Skeletal muscle tissue (tissue), 4 donors: ENCODE data around the gene IQCE. TPM values are rescaled to one million over a fixed set of nuclear protein-coding genes. Genes with fewer than 3 reads are reported as not detected.
"Not testable (repeated sequence)": the region's sequence is repeated elsewhere in the genome, so short reads cannot be mapped to it uniquely, and the experiment has no call there.

ENCODE experiments used
- H3K27ac ChIP-seq: one replicate; pipeline ENCODE4 v1.7.0; 2013; ENCODE audit warnings: mild to moderate bottlenecking, low read depth, low read length, inconsistent platforms
- H3K27me3 ChIP-seq, 3 donors: one replicate each; pipeline ENCODE4 v1.7.0; 2013; ENCODE audit warnings: low read length in 3 of 3; ENCODE audit not compliant: control insufficient read depth in 3 of 3, insufficient read depth in 3 of 3
- H3K36me3 ChIP-seq, 3 donors: one replicate each; pipeline ENCODE4 v1.7.0; 2013; ENCODE audit warnings: low read length in 3 of 3; ENCODE audit not compliant: control insufficient read depth in 3 of 3, insufficient read depth in 3 of 3
- H3K4me1 ChIP-seq, 3 donors: one replicate each; pipeline ENCODE4 v1.7.0; 2013; ENCODE audit warnings: low read length in 3 of 3, mild to moderate bottlenecking in 3 of 3; ENCODE audit not compliant: control insufficient read depth in 3 of 3, insufficient read depth in 3 of 3
- H3K4me3 ChIP-seq, 3 donors: one replicate each; pipeline ENCODE4 v1.7.0; 2013; ENCODE audit warnings: low read length in 3 of 3
- H3K9ac ChIP-seq, 3 donors: one replicate each; pipeline ENCODE4 v1.7.0; 2013; ENCODE audit warnings: low read length in 3 of 3, mild to moderate bottlenecking in 3 of 3, moderate library complexity in 2 of 3, low read depth in 1 of 3
- H3K9me3 ChIP-seq, 3 donors: one replicate each; pipeline ENCODE4 v1.7.0; 2013; ENCODE audit warnings: low read length in 3 of 3; ENCODE audit not compliant: control insufficient read depth in 3 of 3
- total RNA-seq: library from RNA; depleted of rRNA; stranded (reverse); fragments of >200 nt; gene quantifications from one replicate; pipeline ENCODE4 v1.2.3, GENCODE V29; 2014
- donor health status: Osteomylitis.

The IQCE gene
- total RNA-seq, 1 donor from 2014 or later: 2.1 TPM

DNA sequence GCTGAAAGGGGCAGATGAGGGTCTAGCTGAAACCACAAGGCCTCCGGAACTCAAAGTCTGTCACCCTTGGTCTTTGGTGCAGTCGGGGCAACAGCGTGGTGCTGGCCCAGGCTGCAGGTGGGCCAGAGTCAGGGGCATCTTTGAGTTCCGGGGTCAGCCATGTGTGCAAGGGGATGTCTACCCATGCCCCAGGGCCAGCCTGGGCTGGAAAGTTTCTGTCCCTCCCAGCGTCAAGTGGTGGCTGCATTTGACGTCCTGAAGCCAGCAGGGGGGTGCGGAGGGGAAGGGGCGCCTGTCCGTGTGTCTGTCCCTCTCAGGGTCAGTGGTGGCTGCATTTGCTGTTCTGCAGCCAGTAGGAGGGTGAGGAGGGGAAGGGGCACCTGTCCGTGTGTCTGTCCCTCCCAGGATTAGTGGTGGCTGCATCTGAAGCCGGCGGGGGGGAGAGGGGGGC is 4.1 kb upstream of the IQCE start:
- peaks cover 3 to 5% (median 5%) of the 10 kb centered on the region in 3 donors for H3K36me3 ChIP-seq
- peak overlapping the region; percentile 88 to 90 (median 89) for H3K4me3 ChIP-seq
- peak overlapping the region; percentile 98 for H3K27ac ChIP-seq
- no peaks in the 10 kb centered on the region for H3K27me3 ChIP-seq
- H3K4me1 ChIP-seq: peaks cover 13 to 21% (median 17%) of the 10 kb centered on the region in 3 donors
- peak overlapping the region; percentile 95 to 97 (median 96) for H3K9ac ChIP-seq
- no peaks in the 10 kb centered on the region for H3K9me3 ChIP-seq

DNA sequence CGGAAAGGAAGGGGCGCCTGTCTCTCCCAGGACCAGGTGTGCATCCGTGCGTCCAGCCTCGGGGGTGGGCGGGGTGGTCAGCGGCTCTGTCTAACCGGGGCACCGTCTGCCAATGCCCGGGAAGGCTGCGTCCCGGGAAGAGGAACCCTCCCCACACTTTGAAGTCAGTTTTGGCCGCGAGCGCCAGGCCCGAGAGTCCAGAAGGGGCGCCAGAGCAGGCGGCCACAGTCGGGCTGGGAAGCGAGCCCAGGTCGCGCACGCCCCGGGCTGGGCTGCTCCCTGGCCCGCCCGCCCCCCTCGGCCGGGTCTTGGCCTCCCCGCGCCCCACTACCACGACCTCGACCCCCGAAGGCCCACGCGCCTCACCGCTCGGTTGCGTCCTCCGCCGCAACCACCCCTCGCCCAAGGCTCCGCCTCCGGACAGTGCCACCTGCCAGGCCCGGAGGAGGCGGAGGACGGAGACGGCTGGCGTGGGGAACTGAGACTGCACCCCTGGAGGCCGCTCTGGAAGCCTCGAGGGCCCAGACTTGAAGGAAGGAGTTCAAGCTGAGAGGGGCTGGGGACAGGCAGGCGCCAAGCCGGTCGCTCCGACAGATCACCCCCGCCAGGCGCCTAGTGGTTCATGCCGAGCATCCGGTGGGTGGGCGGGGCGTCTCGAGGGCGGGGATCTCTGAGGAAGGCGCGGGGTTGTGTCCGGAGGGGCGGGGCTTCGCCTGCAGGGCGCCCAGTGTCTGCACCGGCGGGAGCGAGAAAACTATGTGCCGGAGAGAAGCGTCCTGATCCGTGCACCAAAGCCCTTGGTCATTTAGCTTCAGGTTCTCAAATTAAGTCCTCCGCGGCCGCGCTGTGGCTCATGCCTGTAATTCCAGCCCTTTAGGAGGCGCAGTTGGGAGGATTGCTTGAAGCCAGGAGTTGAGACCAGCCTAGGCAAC is 3.4 kb upstream of the IQCE start, which contains the start of gene BRAT1:
Gene BRAT1 (minus strand): TSS at position 404 of the 932 bp plus-strand sequence. CDS start 1,093 bp downstream, outside the sequence.
- Histone ChIP-seq H3K27ac (peak within 1 kb of the TSS; percentile 98), H3K36me3 (peaks cover 0 to 5% (median 2%) of the 10 kb centered on the region in 3 donors), H3K9me3 (no peaks in the 10 kb centered on the region), H3K9ac (peak within 1 kb of the TSS; percentile 95 to 97 (median 96)), H3K27me3 (no peaks in the 10 kb centered on the region), H3K4me1 (peaks cover 18 to 27% (median 23%) of the 10 kb centered on the region in 3 donors), H3K4me3 (peak within 1 kb of the TSS; percentile 88 to 90 (median 89))

DNA sequence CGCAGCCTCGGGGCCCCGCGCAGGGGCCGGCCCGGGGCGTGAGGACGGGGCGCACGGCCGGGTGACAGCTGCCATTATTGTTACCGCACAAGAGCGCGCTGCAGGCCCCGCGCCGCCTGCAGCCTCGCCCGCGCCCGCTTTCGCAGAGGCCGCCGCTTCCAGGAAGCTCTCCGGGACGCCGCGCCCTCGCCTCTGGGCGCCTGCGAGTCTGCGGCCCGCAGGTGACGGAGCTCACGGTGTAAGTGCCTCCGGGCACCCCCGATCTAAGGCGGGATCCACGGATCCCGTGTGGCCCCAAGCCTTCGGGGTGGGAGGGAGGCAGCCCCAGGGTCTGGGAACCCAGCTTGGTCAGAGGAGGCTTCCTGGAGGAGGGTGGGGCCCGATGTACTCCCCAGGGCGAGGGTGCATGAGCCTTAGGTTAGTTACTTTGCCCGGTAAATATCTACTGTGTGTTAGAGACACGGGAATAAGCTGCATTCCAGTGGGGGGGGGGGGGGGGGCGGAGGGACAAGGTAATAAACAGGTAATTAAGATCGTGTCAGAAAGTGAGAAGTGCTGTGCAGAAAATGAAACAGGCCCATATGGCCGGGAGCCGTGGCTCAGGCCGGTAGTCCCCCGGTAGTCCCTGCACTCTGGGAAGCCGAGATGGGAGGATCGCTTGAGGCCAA is 638 bp downstream of the IQCE start:
- Histone ChIP-seq H3K4me3 (peak overlapping the region; percentile 69 to 81 (median 77)), H3K9me3 (no peaks in the 10 kb centered on the region), H3K36me3 (peaks cover 0 to 3% (median 0%) of the 10 kb centered on the region in 3 donors), H3K4me1 (peaks cover 11 to 21% (median 17%) of the 10 kb centered on the region in 3 donors), H3K27ac (no peak overlapping the region), H3K9ac (peak overlapping the region; percentile 72 to 83 (median 75)), H3K27me3 (no peaks in the 10 kb centered on the region)

DNA sequence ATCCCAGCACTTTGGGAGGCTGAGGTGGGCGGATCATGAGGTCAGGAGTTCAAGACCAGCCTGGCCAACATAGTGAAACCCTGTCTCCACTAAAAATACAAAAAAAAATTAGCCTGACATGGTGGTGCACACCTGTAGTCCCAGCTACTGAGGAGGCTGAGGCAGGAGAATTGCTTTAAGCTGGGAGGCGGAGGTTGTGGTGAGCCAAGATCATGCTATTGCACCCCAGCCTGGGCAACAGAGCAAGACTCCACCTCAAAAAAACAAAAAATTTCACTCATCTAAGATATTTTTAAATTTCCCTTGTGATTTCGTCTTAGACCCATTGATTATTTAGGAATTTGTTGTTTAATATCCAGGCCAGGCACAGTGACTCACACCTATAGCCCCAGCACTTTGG is 5.2 kb downstream of the IQCE start:
- not testable (repeated sequence) for H3K27me3 ChIP-seq, H3K36me3 ChIP-seq, H3K9me3 ChIP-seq, H3K4me3 ChIP-seq, H3K9ac ChIP-seq, H3K27ac ChIP-seq
- peaks cover 7 to 14% (median 11%) of the 10 kb centered on the region in 3 donors for H3K4me1 ChIP-seq

DNA sequence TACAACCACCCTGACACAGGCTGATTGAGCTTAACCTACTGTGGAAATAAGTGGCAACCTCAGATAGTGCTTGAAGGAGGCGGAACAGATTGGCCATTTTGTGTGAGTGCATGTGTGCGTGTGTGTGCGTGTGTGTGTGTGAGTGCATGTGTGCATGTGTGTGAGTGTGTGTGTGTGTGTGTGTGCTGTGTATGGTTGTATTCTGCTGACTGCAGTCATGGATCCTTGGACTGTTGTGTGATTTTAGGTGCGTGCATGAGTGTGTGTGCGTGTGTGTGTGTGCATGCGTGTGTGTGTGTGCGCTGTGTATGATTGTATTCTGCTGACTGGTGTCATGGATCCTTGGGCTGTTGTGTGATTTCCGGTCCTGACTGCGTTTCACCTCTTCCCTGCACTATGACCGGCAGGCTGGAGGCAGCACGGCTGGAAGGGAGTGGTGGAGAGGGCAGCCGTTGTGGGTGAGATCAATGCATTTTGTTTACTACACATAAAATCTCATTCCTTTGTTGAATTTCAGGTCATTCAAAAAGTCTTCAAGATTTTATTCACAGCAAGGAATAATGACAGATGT is 6.3 kb downstream of the IQCE start:
- H3K9ac ChIP-seq: no peak overlapping the region
- H3K27me3 ChIP-seq: no peaks in the 10 kb centered on the region
- no peak overlapping the region for H3K4me3 ChIP-seq
- no peak overlapping the region for H3K27ac ChIP-seq
- H3K36me3 ChIP-seq: peaks cover 0 to 3% (median 2%) of the 10 kb centered on the region in 3 donors
- peaks cover 2 to 6% (median 5%) of the 10 kb centered on the region in 3 donors for H3K4me1 ChIP-seq
- no peaks in the 10 kb centered on the region for H3K9me3 ChIP-seq

DNA sequence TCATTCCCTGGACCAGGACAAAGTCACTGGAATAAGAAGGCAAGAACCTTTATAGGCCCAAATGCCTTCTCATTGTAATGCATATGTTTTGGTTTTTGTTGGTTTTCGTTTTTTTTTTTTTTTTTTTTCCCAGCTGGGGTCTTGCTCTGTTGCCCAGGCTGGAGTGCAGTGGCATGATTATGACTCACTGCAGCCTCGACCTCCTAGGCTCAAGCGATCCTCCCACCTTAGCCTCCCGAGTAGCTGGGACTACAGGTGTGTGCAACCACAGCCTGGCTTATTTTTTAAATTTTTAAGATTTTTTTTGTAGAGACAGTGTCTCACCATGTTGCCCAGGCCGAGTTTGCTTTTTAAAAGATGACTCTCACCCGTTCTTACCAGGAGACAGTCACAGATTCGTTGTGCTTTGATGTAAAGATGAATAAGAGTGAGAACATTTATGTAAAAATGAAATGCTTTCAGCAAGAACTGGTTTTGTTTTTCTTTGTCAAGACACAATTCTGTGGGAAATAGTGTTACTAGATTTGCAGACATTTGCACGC is 7.6 kb downstream of the IQCE start:
- H3K4me3 ChIP-seq: no peak overlapping the region
- H3K9ac ChIP-seq: no peak overlapping the region
- no peaks in the 10 kb centered on the region for H3K27me3 ChIP-seq
- H3K9me3 ChIP-seq: no peaks in the 10 kb centered on the region
- no peak overlapping the region for H3K27ac ChIP-seq
- peaks cover 0 to 4% (median 3%) of the 10 kb centered on the region in 3 donors for H3K4me1 ChIP-seq
- H3K36me3 ChIP-seq: peaks cover 0 to 3% (median 2%) of the 10 kb centered on the region in 3 donors

DNA sequence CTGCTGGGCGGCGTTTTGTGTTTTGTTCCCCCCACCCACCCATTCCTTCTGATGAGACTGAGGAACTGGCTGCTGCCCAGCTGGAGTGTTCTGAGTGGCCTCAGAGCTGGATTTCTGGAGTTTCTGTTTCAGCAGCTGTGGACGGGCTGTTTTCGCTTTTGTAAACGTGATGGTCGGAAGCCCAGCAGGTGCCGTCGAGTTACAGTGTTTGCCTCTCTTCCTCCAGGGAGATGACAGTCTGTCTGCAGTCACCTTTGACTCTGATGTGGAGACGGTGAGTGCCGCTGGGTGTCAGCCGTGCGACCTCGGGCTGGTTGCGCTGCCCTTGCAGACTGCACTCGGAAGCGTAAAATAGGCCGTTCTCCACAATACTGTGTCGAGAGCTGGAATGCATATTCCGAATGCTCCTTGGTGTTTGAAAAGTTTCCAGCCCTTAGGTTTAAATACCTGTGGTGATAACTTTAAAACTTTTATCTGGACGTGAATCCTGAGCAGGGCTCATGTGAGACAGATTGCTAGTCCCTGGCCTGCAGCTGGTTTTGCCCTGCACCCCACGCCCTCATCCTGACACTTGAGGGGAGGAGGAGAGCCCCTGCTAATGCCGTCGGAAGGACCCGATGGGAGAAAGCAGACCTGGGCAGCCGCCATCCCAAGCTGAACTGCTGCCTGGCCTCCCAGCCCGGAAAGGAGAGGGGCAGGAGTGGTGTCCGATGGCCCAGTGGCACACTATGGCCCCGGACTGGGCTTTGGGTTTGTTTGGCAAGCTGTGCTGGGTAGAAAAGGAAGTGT is 8.3 kb downstream of the IQCE start:
- H3K4me1 ChIP-seq: peaks cover 0 to 4% (median 3%) of the 10 kb centered on the region in 3 donors
- no peaks in the 10 kb centered on the region for H3K27me3 ChIP-seq
- H3K36me3 ChIP-seq: peaks cover 1 to 6% (median 2%) of the 10 kb centered on the region in 3 donors
- H3K4me3 ChIP-seq: peak overlapping the region in 1 of 3 donors; percentile 22
- H3K9ac ChIP-seq: peak overlapping the region in 1 of 3 donors; percentile 50
- H3K9me3 ChIP-seq: no peaks in the 10 kb centered on the region
- no peak overlapping the region for H3K27ac ChIP-seq

DNA sequence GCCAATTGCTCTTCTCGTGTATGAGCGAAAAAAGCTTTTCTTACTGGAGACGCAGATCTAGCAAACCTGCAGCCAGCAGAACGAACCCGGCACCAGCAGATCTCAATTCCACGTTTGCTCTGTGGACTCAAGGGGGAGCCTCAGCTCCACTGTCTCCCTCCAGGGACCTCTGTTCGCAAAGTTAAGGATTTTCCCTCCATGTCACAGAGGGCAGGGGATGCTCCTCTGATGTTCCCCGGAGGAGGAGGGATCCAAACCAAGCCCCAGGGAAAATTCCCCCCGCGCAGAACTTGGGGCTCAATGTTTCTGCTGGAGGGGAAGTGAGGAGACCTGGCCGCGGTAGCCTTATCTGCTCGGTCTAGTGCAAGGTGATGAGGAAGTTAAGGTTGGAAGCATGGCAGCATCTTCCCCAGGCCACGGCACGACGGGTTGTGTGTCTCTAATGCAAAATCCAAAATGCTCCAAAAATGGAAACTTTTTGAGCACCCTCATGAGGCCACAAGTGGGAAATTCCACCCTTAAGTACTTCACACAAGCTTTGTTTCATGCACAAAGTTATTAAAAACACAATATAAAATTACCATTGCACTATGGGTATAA is 9.0 kb downstream of the IQCE start:
- Histone ChIP-seq H3K36me3 (peaks cover 2 to 9% (median 4%) of the 10 kb centered on the region in 3 donors), H3K9ac (peak overlapping the region in 1 of 3 donors; percentile 50), H3K27me3 (no peaks in the 10 kb centered on the region), H3K9me3 (no peaks in the 10 kb centered on the region), H3K4me3 (no peak overlapping the region), H3K27ac (no peak overlapping the region), H3K4me1 (peaks cover 0 to 4% (median 3%) of the 10 kb centered on the region in 3 donors)
